ENCODE results near the gene BMP7.

Gene BMP7

GRCh38 chr20:57165427-57166004 is 100.9 kb downstream of the BMP7 start:
- H3K9me3 ChIP-seq, result no peaks in the 10 kb centered on the region
- no peak overlapping the region for H3K4me3 ChIP-seq (ENCODE audit: low read depth, low read length)
- TF ChIP-seq, protein P1, sequence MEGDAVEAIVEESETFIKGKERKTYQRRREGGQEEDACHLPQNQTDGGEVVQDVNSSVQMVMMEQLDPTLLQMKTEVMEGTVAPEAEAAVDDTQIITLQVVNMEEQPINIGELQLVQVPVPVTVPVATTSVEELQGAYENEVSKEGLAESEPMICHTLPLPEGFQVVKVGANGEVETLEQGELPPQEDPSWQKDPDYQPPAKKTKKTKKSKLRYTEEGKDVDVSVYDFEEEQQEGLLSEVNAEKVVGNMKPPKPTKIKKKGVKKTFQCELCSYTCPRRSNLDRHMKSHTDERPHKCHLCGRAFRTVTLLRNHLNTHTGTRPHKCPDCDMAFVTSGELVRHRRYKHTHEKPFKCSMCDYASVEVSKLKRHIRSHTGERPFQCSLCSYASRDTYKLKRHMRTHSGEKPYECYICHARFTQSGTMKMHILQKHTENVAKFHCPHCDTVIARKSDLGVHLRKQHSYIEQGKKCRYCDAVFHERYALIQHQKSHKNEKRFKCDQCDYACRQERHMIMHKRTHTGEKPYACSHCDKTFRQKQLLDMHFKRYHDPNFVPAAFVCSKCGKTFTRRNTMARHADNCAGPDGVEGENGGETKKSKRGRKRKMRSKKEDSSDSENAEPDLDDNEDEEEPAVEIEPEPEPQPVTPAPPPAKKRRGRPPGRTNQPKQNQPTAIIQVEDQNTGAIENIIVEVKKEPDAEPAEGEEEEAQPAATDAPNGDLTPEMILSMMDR (IDR thresholded peaks at IDR 0.05; ENCODE audit: low read depth, low read length), result no peak
- H3K27me3 ChIP-seq, result no peaks in the 10 kb centered on the region
- no peak for DNase-seq
- no peaks in the 10 kb centered on the region for H3K36me3 ChIP-seq
- H3K4me1 ChIP-seq, result no peaks in the 10 kb centered on the region

- TF ChIP-seq, protein P1 (IDR thresholded peaks at IDR 0.05; ENCODE audit: low read depth, low read length), result no peak
- Histone ChIP-seq H3K4me1 (no peaks in the 10 kb centered on the region), H3K9me3 (no peaks in the 10 kb centered on the region), H3K36me3 (no peaks in the 10 kb centered on the region), H3K27me3 (no peaks in the 10 kb centered on the region), H3K4me3 (ENCODE audit: low read depth, low read length) (no peak overlapping the region)
- DNase-seq, result no peak
Observed at GRCh38 chr20:57164872-57165271, 101.6 kb downstream of the BMP7 start.

DNA sequence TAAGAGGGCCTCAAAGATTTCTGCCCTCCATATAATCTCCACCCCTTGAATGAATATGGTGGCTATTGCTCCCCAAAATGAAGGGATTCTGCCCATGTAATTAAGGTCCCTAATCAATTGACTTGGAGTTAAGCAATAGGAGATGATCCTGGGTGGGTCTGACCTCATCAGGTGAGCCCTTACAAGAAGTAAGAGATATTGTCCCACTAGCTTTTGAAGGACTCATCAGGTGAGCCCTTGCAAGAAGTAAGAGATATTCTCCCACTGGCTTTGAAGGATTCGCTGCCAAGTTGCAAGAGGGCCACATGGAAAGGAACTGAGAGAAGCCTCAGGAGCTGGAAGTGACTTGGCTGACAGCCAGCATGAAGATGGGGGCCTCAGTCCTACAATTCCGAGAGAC is 103.4 kb downstream of the BMP7 start:
- H3K27me3 ChIP-seq, result no peaks in the 10 kb centered on the region
- no peak for DNase-seq
- TF ChIP-seq, protein P1 (IDR thresholded peaks at IDR 0.05; ENCODE audit: low read depth, low read length), result no peak
- H3K9me3 ChIP-seq, result no peaks in the 10 kb centered on the region
- no peaks in the 10 kb centered on the region for H3K4me1 ChIP-seq
- H3K4me3 ChIP-seq (ENCODE audit: low read depth, low read length), result no peak overlapping the region
- H3K36me3 ChIP-seq, result no peaks in the 10 kb centered on the region

- no peaks in the 10 kb centered on the region for H3K9me3 ChIP-seq
- no peaks in the 10 kb centered on the region for H3K27me3 ChIP-seq
- no peaks in the 10 kb centered on the region for H3K4me1 ChIP-seq
- TF ChIP-seq, protein P1 (IDR thresholded peaks at IDR 0.05; ENCODE audit: low read depth, low read length), result no peak
- DNase-seq, result no peak
- H3K36me3 ChIP-seq, result no peaks in the 10 kb centered on the region
- no peak overlapping the region for H3K4me3 ChIP-seq (ENCODE audit: low read depth, low read length)
Observed at GRCh38 chr20:57162362-57162652, 104.1 kb downstream of the BMP7 start.

GRCh38 chr20:57161478-57162361 is 104.7 kb downstream of the BMP7 start:
- Histone ChIP-seq H3K4me3 (ENCODE audit: low read depth, low read length) (no peak overlapping the region), H3K27me3 (no peaks in the 10 kb centered on the region), H3K9me3 (no peaks in the 10 kb centered on the region), H3K4me1 (no peaks in the 10 kb centered on the region), H3K36me3 (no peaks in the 10 kb centered on the region)
- TF ChIP-seq, protein P1 (IDR thresholded peaks at IDR 0.05; ENCODE audit: low read depth, low read length), result no peak
- DNase-seq, result no peak

DNA sequence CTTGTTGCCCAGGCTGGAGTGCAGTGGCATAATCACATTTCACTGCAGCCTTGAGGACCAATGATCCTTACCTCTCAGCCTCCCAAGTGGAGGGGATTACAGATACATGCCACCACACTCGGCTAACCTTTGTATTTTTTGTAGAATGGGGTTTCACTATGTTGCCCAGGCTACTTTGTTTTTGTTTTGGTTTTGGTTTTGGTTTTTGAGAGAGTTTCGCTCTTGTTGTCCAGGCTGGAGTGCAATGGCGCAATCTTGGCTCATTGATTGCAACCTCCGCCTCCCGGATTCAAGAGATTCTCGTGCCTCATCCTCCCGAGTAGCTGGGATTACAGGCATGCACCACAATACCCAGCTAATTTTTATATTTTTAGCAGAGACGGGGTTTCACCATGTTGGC is 105.5 kb downstream of the BMP7 start:
- H3K4me1 ChIP-seq, result no peaks in the 10 kb centered on the region
- H3K9me3 ChIP-seq, result no peaks in the 10 kb centered on the region
- H3K4me3 ChIP-seq (ENCODE audit: low read depth, low read length), result no peak overlapping the region
- no peaks in the 10 kb centered on the region for H3K36me3 ChIP-seq
- DNase-seq, result no peak
- no peaks in the 10 kb centered on the region for H3K27me3 ChIP-seq
- TF ChIP-seq, protein P1 (IDR thresholded peaks at IDR 0.05; ENCODE audit: low read depth, low read length), result no peak

Measured in BE2C (cell line).